GM12878 (cell line): ENCODE data around the gene GEMIN7. TPM values are rescaled to one million over a fixed set of nuclear protein-coding genes. Genes with fewer than 3 reads are reported as not detected.
A peak's percentile ranks its signal among the peaks of the same experiment; 100 is the strongest.

Source experiments
- ATF7 ChIP-seq: fragments of 450-650 bp; IDR thresholded peaks from 2 replicates; pipeline ENCODE4 v1.6.1; 2016; ENCODE audit warnings: low read depth, mild to moderate bottlenecking
- BCL11A ChIP-seq: IDR thresholded peaks from 2 replicates; pipeline ENCODE4 v1.6.1; 2011; ENCODE audit warnings: low read depth, low read length
- BCL3 ChIP-seq: IDR thresholded peaks from 2 replicates; pipeline ENCODE4 v1.6.1; 2011; ENCODE audit warnings: borderline replicate concordance, low read depth, mild to moderate bottlenecking, moderate library complexity, low read length; ENCODE audit not compliant: insufficient read depth, poor library complexity, severe bottlenecking
- CHD4 ChIP-seq: fragments of 200-600 bp; sonication (generic); IDR thresholded peaks from 2 replicates; pipeline ENCODE4 v1.6.1; 2016; ENCODE audit warnings: mild to moderate bottlenecking
- E2F4 ChIP-seq: IDR thresholded peaks from 2 replicates; pipeline ENCODE4 v1.6.1; 2012; ENCODE audit warnings: low read depth, low read length, improper control_type of control experiment
- GABPA ChIP-seq: IDR thresholded peaks from 2 replicates; pipeline ENCODE4 v1.6.1; 2014; ENCODE audit warnings: antibody characterized with exemption, low read depth, mild to moderate bottlenecking, inconsistent platforms
- GATAD2B ChIP-seq: fragments of 450-650 bp; conservative IDR thresholded peaks from 2 replicates; pipeline ENCODE4 v1.6.1; 2017; ENCODE audit warnings: low read depth, mild to moderate bottlenecking, moderate library complexity
- HDAC2 ChIP-seq: fragments of 200-600 bp; sonication (generic); IDR thresholded peaks from 2 replicates; pipeline ENCODE4 v1.6.1; 2017
- IRF5 ChIP-seq: fragments of 450-650 bp; IDR thresholded peaks from 2 replicates; pipeline ENCODE4 v1.6.1; 2017; ENCODE audit warnings: borderline replicate concordance
- KDM1A ChIP-seq: fragments of 200-600 bp; sonication (generic); IDR thresholded peaks from 2 replicates; pipeline ENCODE4 v1.6.1; 2016; ENCODE audit warnings: borderline replicate concordance
- PML ChIP-seq: IDR thresholded peaks from 2 replicates; pipeline ENCODE4 v1.6.1; 2012; ENCODE audit warnings: low read length, inconsistent platforms
- RUNX3 ChIP-seq: IDR thresholded peaks from 2 replicates; pipeline ENCODE4 v1.6.1; 2012; ENCODE audit warnings: low read length, inconsistent platforms
- SMAD5 ChIP-seq: IDR thresholded peaks from 2 replicates; pipeline ENCODE4 v1.6.1; 2016; ENCODE audit warnings: antibody characterized with exemption, low read depth
- SRF ChIP-seq, 2 experiments: IDR thresholded peaks; 2 replicates each; pipeline ENCODE4 v1.6.1; 2011; ENCODE audit warnings: low read depth in 2 of 2, low read length in 2 of 2, mild to moderate bottlenecking in 1 of 2, moderate library complexity in 1 of 2
- SUPT20H ChIP-seq: IDR thresholded peaks from 2 replicates; pipeline ENCODE4 v1.6.1; 2011; ENCODE audit warnings: low read depth, mild to moderate bottlenecking, low read length, moderate library complexity, borderline replicate concordance; ENCODE audit not compliant: control insufficient read depth
- ZBTB11 ChIP-seq: fragments of 450-650 bp; formaldehyde crosslinking; IDR thresholded peaks from 2 replicates; pipeline ENCODE4 v1.5.0; 2022; ENCODE audit warnings: mild to moderate bottlenecking, missing genetic modification characterization
- ZNF217 ChIP-seq: fragments of 450-650 bp; IDR thresholded peaks from 2 replicates; pipeline ENCODE4 v1.6.1; 2017; ENCODE audit warnings: antibody characterized with exemption, mild to moderate bottlenecking
- polyA plus RNA-seq, 11 experiments: library from polyadenylated mRNA; depleted of rRNA in 4 of 11; unstranded in 6 of 11; stranded (reverse) in 5 of 11; fragments of >200 nt; fragmentation: Nextera tagmentation in 4 of 11; fragmentation: Illumina TruSeq in 1 of 11; extraction: Ambion mirVana in 4 of 11; extraction: Trizol in 1 of 11; gene quantifications; 1 replicate in 1 of 11; 2 replicates in 10 of 11; pipeline versions ENCODE4 v1.2.1 to v1.2.3, GENCODE V29; 2011 to 2016; ENCODE audit warnings: inconsistent platforms in 2 of 11, missing spikeins in 2 of 11, low read depth in 1 of 11
- total RNA-seq, 4 experiments: library from RNA; depleted of rRNA in 3 of 4; stranded (reverse); fragments of >200 nt in 3 of 4; fragmentation: Illumina TruSeq in 1 of 4; extraction: Trizol in 1 of 4; gene quantifications; 2 replicates each; pipeline versions ENCODE4 v1.2.1 to v1.2.3, GENCODE V29; 2013 to 2021
- TF ChIP-seq, protein P1 (sequence below): IDR thresholded peaks from 2 replicates; pipeline ENCODE4 v1.6.1; 2012; ENCODE audit warnings: low read depth, low read length, improper control_type of control experiment
- TF ChIP-seq, protein P2 (sequence below): fragments of 450-650 bp; IDR thresholded peaks from 2 replicates; pipeline ENCODE4 v1.6.1; 2017; ENCODE audit warnings: mild to moderate bottlenecking, moderate library complexity

Gene GEMIN7
- total and polyA plus RNA-seq, 10 of the 15 experiments (the other 5 are each of a cell fraction or from before 2014, with no cell fraction given): 21.1 to 76.7 (median 44.9) TPM

DNA sequence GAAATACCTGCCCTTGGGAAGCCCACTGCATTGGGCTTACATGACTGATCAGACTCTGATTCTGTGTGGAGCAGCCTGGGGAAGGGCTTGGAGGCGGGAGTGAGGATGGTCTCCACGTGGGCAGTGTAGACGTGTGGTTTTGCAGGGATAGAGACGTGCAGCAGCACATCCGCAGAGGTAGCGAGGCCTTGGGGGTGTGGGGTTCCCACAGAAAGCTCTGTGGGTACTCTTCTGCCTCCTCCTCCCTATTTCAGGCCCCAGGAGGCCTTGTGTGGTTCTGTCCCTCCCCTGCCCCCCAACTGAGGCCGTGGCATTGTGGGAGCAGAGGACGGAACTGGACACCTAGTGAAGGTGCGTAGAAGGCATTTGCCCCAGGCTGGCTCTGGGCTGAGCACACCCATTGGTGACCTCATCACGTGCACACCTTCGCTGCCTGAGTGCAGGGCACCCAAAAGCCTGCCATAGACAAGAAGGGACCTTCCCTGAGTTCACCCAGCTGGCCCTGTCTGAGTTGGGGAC lies 42.8 kb downstream of the GEMIN7 start (continued):
- TF ChIP-seq BCL11A (no peak), HDAC2 (no peak), PML (no peak), SMAD5 (no peak), IRF5 (no peak), KDM1A (no peak), GATAD2B (peak; percentile 68), CHD4 (no peak), ZNF217 (no peak), BCL3 (no peak), RUNX3 (peak; percentile 35; the same call in 1 of the 2 replicates), E2F4 (no peak), ZBTB11 (CRISPR knock-in tag) (no peak), SRF (IDR thresholded peaks at IDR 0.05; ENCODE audit: low read depth in 2 of 2, low read length in 2 of 2) (no peak), ATF7 (peak; percentile 67), SUPT20H (no peak), GABPA (no peak)
- TF ChIP-seq, protein P1, sequence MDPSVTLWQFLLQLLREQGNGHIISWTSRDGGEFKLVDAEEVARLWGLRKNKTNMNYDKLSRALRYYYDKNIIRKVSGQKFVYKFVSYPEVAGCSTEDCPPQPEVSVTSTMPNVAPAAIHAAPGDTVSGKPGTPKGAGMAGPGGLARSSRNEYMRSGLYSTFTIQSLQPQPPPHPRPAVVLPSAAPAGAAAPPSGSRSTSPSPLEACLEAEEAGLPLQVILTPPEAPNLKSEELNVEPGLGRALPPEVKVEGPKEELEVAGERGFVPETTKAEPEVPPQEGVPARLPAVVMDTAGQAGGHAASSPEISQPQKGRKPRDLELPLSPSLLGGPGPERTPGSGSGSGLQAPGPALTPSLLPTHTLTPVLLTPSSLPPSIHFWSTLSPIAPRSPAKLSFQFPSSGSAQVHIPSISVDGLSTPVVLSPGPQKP: no peak
- TF ChIP-seq, protein P2, sequence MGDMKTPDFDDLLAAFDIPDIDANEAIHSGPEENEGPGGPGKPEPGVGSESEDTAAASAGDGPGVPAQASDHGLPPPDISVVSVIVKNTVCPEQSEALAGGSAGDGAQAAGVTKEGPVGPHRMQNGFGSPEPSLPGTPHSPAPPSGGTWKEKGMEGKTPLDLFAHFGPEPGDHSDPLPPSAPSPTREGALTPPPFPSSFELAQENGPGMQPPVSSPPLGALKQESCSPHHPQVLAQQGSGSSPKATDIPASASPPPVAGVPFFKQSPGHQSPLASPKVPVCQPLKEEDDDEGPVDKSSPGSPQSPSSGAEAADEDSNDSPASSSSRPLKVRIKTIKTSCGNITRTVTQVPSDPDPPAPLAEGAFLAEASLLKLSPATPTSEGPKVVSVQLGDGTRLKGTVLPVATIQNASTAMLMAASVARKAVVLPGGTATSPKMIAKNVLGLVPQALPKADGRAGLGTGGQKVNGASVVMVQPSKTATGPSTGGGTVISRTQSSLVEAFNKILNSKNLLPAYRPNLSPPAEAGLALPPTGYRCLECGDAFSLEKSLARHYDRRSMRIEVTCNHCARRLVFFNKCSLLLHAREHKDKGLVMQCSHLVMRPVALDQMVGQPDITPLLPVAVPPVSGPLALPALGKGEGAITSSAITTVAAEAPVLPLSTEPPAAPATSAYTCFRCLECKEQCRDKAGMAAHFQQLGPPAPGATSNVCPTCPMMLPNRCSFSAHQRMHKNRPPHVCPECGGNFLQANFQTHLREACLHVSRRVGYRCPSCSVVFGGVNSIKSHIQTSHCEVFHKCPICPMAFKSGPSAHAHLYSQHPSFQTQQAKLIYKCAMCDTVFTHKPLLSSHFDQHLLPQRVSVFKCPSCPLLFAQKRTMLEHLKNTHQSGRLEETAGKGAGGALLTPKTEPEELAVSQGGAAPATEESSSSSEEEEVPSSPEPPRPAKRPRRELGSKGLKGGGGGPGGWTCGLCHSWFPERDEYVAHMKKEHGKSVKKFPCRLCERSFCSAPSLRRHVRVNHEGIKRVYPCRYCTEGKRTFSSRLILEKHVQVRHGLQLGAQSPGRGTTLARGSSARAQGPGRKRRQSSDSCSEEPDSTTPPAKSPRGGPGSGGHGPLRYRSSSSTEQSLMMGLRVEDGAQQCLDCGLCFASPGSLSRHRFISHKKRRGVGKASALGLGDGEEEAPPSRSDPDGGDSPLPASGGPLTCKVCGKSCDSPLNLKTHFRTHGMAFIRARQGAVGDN: peak; percentile 85
